Mesothelial cell of epicardium (in vitro differentiated cells): ENCODE results near the gene MIPEP. TPM values are rescaled to one million over a fixed set of nuclear protein-coding genes. Genes with fewer than 3 reads are reported as not detected.

Source experiments
- DNase-seq, 2 experiments: peaks; one replicate each; pipeline ENCODE4 v3.0.0; 2021; ENCODE audit warnings: low spot score in 2 of 2; ENCODE audit not compliant: unreplicated experiment in 2 of 2
- H3K27ac Mint-ChIP-seq: 2 replicates; pipeline ENCODE4 v1.8.0; 2021; ENCODE audit warnings: mixed read lengths
- H3K27me3 Mint-ChIP-seq: 2 replicates; pipeline ENCODE4 v1.8.0; 2021; ENCODE audit warnings: low read depth, mixed read lengths
- H3K36me3 Mint-ChIP-seq: 2 replicates; pipeline ENCODE4 v1.8.0; 2021; ENCODE audit warnings: mixed read lengths
- H3K4me1 Mint-ChIP-seq: 2 replicates; pipeline ENCODE4 v1.8.0; 2021; ENCODE audit warnings: mixed read lengths
- H3K4me3 Mint-ChIP-seq: 2 replicates; pipeline ENCODE4 v1.8.0; 2021; ENCODE audit warnings: mild to moderate bottlenecking, moderate library complexity, mixed read lengths
- H3K9me3 Mint-ChIP-seq: 2 replicates; pipeline ENCODE4 v1.8.0; 2021; ENCODE audit warnings: mixed read lengths
- CTCF ChIP-seq: fragments of 200-600 bp; sonication (generic); IDR thresholded peaks from one replicate; pipeline ENCODE4 v1.5.0; 2021; ENCODE audit warnings: antibody characterized with exemption; ENCODE audit not compliant: unreplicated experiment
- total RNA-seq: library from RNA; stranded (reverse); gene quantifications from 3 replicates; pipeline ENCODE4 v1.2.1, GENCODE V29; 2021

Gene MIPEP
- total RNA-seq, 1 donor from 2014 or later = 13.1 TPM

GRCh38 chr13:23724196-23724970 is 164.8 kb downstream of the MIPEP start:
- no peak for TF ChIP-seq CTCF
- Mint-ChIP-seq H3K36me3 (peaks cover 2% of the 10 kb centered on the region), H3K27ac (no peak overlapping the region), H3K4me3 (no peak overlapping the region), H3K4me1 (peaks cover 19% of the 10 kb centered on the region), H3K27me3 (no peaks in the 10 kb centered on the region), H3K9me3 (no peaks in the 10 kb centered on the region)
- no peak for DNase-seq

GRCh38 chr13:23723471-23723870 is 165.7 kb downstream of the MIPEP start:
- DNase-seq = no peak
- no peak overlapping the region for H3K4me3 Mint-ChIP-seq
- no peaks in the 10 kb centered on the region for H3K36me3 Mint-ChIP-seq
- TF ChIP-seq CTCF = no peak
- H3K27ac Mint-ChIP-seq = no peak overlapping the region
- peaks cover 22% of the 10 kb centered on the region for H3K4me1 Mint-ChIP-seq
- H3K27me3 Mint-ChIP-seq = no peaks in the 10 kb centered on the region
- H3K9me3 Mint-ChIP-seq = no peaks in the 10 kb centered on the region

GRCh38 chr13:23722726-23723453 is 166.3 kb downstream of the MIPEP start:
- H3K27ac Mint-ChIP-seq = no peak overlapping the region
- H3K36me3 Mint-ChIP-seq = no peaks in the 10 kb centered on the region

GRCh38 chr13:23718996-23719395 is 170.2 kb downstream of the MIPEP start:
- H3K4me1 Mint-ChIP-seq = peaks cover 22% of the 10 kb centered on the region
- no peaks in the 10 kb centered on the region for H3K27me3 Mint-ChIP-seq
- no peak for DNase-seq
- H3K27ac Mint-ChIP-seq = no peak overlapping the region
- no peaks in the 10 kb centered on the region for H3K36me3 Mint-ChIP-seq
- no peaks in the 10 kb centered on the region for H3K9me3 Mint-ChIP-seq
- no peak overlapping the region for H3K4me3 Mint-ChIP-seq
- TF ChIP-seq CTCF = no peak

More at GRCh38 chr13:23722726-23723453, 166.3 kb downstream of the MIPEP start:
- DNase-seq = no peak
- no peaks in the 10 kb centered on the region for H3K9me3 Mint-ChIP-seq
- H3K4me3 Mint-ChIP-seq = no peak overlapping the region
- no peaks in the 10 kb centered on the region for H3K27me3 Mint-ChIP-seq
- TF ChIP-seq CTCF = no peak
- H3K4me1 Mint-ChIP-seq = peaks cover 22% of the 10 kb centered on the region

GRCh38 chr13:23716401-23716800 is 172.8 kb downstream of the MIPEP start:
- Mint-ChIP-seq H3K27ac (no peak overlapping the region), H3K9me3 (peaks cover 18% of the 10 kb centered on the region), H3K27me3 (no peaks in the 10 kb centered on the region), H3K4me1 (peaks cover 8% of the 10 kb centered on the region), H3K36me3 (peaks cover 2% of the 10 kb centered on the region), H3K4me3 (no peak overlapping the region)
- no peak for TF ChIP-seq CTCF
- no peak for DNase-seq
